NB4 (cell line): ENCODE measurements around the gene COL21A1.
"Not testable (repeated sequence)": the region's sequence is repeated elsewhere in the genome, so short reads cannot be mapped to it uniquely, and the experiment has no call there.

Experiments
- CTCF ChIP-seq: IDR thresholded peaks from one replicate; pipeline ENCODE4 v1.5.1; 2012; ENCODE audit warnings: low read depth, low read length
- MAX ChIP-seq: IDR thresholded peaks from 2 replicates; pipeline ENCODE4 v1.6.1; 2011; ENCODE audit warnings: low read depth, low read length
- MYC ChIP-seq: IDR thresholded peaks from 2 replicates; pipeline ENCODE4 v1.6.1; 2011; ENCODE audit warnings: low read depth, low read length
- POLR2A ChIP-seq: IDR thresholded peaks from 2 replicates; pipeline ENCODE4 v1.6.1; 2011; ENCODE audit warnings: mild to moderate bottlenecking; ENCODE audit not compliant: insufficient read length; ENCODE audit errors: extremely low read depth

- not testable (repeated sequence) for TF ChIP-seq CTCF, POLR2A, MAX, MYC
These were observed 13.2 kb upstream of the COL21A1 start for GRCh38 chr6:56260593-56260992.
